HG03354 (cell line): ENCODE data around the gene GPRIN3.

Source experiments
- ATAC-seq: cut with Tn5 transposase; IDR thresholded peaks from one replicate; pipeline ENCODE4 v1.9.1; 2021; ENCODE audit warnings: mild to moderate bottlenecking; ENCODE audit not compliant: unreplicated experiment, poor library complexity, severe bottlenecking

Gene GPRIN3

GRCh38 chr4:89307446-89308160 lies at the start of gene GPRIN3:
GPRIN3 (minus strand) TSS chr4:89307800; CDS start chr4:89250110, 57,690 bp downstream.
- ATAC-seq = peak; percentile 79

DNA sequence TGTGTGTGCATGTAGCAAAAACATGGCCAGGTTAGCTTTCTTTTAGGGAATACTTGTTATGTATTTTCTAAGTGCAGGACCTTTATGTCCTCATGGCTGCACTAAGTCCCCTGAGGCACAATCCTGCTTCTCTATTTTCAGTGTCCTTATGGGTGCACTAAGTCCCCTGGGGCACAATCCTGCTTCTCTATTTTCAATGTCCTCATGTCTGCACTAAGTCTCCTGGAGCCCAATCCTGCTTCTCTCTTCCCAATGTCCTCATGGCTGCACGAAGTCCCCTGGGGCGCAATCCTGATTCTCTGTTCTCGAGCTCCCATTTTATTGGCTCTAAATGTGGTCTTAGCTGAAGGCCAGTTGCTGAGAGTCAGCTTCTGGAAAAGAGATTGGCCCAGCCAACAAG lies 49.7 kb upstream of the GPRIN3 start:
- ATAC-seq = no peak

DNA sequence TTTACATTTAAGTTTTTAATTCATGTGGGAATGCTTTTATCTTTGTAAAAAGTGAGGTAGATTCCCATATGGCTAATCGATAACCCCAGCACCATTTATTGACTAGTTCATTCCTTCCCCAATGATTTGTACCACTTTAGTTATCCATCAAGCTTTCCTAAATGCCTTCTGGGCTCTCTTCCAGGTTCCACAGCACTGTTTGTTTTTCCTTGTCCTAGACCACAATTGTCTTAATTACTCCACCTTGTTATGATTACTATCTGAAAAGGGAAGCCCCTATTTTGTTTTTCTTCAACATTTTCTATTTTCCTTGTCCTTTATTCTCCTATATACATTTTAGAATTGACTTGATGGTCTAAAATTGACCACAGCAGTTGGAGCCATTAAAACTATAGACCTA lies 48.5 kb upstream of the GPRIN3 start:
- ATAC-seq = no peak

DNA sequence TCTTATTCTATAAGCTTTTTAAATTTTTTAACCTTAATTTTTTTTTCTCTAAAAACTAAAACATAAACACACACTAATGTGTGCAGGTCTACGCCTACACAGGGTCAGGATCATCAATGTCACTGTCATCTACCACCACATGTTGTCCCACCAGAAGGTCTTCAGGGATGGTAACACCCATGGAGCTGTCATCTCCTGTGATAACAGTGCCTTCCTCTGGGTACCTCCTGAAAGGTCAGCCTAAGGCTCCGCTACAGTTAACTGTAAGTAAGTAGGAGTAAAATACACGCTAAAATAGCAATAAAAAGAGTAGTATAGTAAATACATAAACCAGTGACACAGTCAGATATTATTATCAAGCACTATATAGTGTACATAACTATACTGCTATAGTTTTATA lies 45.9 kb upstream of the GPRIN3 start:
- no peak for ATAC-seq

GRCh38 chr4:89352541-89352940 lies 44.9 kb upstream of the GPRIN3 start:
- ATAC-seq = no peak

- no peak for ATAC-seq
Observed at GRCh38 chr4:89351201-89351600, 43.6 kb upstream of the GPRIN3 start.

- no peak for ATAC-seq
Observed at GRCh38 chr4:89347363-89348025, 39.9 kb upstream of the GPRIN3 start.

DNA sequence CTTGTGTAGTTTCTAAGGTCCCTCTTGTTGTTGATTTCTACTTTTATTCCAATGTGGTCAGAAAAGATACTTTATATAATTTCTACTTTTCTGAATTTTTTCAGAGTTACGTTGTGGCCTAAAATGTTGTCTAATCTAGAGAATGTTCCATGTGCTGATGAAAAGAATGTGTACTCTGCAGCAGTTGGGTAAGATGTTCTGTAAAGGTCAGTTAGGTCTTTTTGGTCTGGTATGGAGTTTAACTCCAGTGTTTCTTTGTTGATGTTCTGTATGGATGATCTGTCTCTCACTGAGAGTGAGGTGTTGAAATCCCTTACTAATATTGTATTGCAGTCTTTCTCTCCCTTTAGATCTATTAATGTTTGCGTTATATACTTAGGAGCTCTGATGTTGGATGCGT lies 37.0 kb upstream of the GPRIN3 start:
- ATAC-seq = no peak

GRCh38 chr4:89338206-89338605 lies 30.6 kb upstream of the GPRIN3 start:
- ATAC-seq = no peak

GRCh38 chr4:89337681-89338080 lies 30.1 kb upstream of the GPRIN3 start:
- no peak for ATAC-seq

GRCh38 chr4:89336818-89337420 lies 29.3 kb upstream of the GPRIN3 start:
- no peak for ATAC-seq

- no peak for ATAC-seq
Observed at GRCh38 chr4:89334830-89335229, 27.2 kb upstream of the GPRIN3 start.

DNA sequence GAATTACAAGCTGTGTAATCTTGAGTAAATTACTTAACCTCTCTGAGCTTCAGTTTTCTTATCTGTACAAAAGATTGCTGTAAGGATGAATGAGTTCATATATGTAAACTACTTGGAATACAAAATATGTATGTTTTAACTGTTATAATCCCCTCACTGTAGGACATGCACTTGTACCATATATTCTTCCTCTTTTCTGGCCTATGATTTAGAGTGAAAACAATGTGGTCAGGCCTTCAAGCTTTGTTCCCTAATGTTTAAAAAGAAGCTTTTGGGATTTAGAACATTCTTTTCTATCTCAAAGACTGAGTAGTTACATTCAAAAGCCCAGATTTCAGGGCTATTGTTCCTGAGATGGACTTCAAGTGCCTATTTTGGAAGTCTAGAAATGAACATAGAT lies 26.7 kb upstream of the GPRIN3 start:
- ATAC-seq = no peak

- no peak for ATAC-seq
Observed at GRCh38 chr4:89331686-89332544, 24.3 kb upstream of the GPRIN3 start.

DNA sequence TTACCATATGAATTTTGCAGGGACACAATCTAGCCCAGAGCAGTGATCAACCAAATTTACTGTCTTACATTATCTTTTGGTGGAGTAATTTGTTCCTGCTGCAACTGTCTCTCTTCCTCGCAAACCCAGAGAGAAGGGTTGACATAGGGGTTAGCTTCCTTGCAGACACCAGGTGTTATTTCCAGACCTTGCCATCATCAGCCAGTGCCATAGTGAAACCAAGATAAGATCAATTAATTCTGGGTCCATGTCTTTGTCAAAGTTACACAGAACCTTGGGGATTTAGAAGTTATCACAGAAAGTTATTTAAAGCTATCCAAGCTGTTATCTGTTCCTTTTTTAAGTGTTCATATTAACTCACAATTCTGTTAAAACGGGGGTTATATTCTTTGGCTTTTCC lies 23.6 kb upstream of the GPRIN3 start:
- no peak for ATAC-seq

DNA sequence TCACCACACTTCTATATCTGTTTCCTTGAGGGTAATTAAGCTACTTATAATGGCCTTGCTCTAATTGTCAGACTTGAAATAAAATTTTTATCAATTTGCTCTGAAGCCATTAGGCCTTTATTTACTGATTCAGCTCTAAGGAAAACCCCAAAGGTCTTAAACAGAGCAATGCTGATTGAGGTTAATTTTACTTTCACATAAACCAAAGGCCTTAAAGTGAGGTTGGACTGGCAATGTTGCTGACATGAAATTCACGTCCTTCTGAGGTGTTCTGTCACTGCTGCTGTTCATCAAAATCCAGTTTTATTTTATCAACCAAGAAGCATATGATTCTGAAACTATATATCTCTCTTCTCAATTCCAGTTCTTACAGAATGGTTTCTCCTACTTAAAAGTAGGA lies 21.7 kb upstream of the GPRIN3 start:
- ATAC-seq = no peak

- ATAC-seq = peak; percentile 90
Observed at GRCh38 chr4:89324671-89325070, 17.1 kb upstream of the GPRIN3 start.

DNA sequence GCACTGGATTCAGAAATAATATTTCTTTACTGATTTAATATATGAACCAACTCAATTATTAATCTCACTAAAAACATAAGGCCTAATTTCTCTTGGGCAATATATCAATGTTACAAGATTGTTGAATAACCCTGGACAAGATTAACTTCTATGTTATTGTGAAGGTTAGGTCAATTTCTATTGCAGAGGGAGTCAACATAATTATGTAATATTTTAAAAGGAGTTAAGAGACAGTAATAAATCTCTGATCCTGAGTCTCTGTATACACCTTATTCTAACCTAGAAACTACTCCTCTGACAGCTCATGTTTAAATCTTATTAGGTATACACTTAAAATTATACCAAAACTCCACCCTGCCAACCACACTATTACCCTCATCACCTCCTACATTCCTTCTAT lies 15.1 kb upstream of the GPRIN3 start:
- no peak for ATAC-seq

- no peak for ATAC-seq
Observed at GRCh38 chr4:89319756-89320155, 12.2 kb upstream of the GPRIN3 start.

GRCh38 chr4:89316931-89317366 lies 9.3 kb upstream of the GPRIN3 start:
- ATAC-seq = no peak
